ENCODE results near the gene RNF207. TPM values are rescaled to one million over a fixed set of nuclear protein-coding genes. Genes with fewer than 3 reads are reported as not detected.

The RNF207 gene
- total and polyA plus RNA-seq, 4 donors = 11.4 to 32.2 (median 12.9) TPM

- 91% methylated on average over 14 of the region's 15 CpGs for WGBS (ENCODE audit: insufficient coverage)
- H3K27ac ChIP-seq (ENCODE audit: low read depth, low read length) = no peak overlapping the region
Observed at GRCh38 chr1:6224718-6225117, 18.8 kb downstream of the RNF207 start.

GRCh38 chr1:6225651-6226050 is 19.7 kb downstream of the RNF207 start:
- H3K27ac ChIP-seq (ENCODE audit: low read depth, low read length) = no peak overlapping the region
- no peaks in the 10 kb centered on the region for H3K9me3 ChIP-seq (ENCODE audit: control insufficient read depth, insufficient read depth, low read length)
- no peaks in the 10 kb centered on the region for H3K27me3 ChIP-seq (ENCODE audit: control insufficient read depth, insufficient read depth, low read length)
- H3K36me3 ChIP-seq (ENCODE audit: control insufficient read depth, insufficient read depth, low read length) = peaks cover 88% of the 10 kb centered on the region
- WGBS (ENCODE audit: insufficient coverage) = 91% methylated on average over 8 of the region's 8 CpGs
- H3K4me3 ChIP-seq (ENCODE audit: low read depth, low read length) = no peak overlapping the region
- DNase-seq (ENCODE audit: low read depth in 4 of 6, low spot score in 6 of 6) = no peak
- no peaks in the 10 kb centered on the region for H3K4me1 ChIP-seq (ENCODE audit: control insufficient read depth, insufficient read depth, low read length)

More at GRCh38 chr1:6224718-6225117, 18.8 kb downstream of the RNF207 start:
- no peak overlapping the region for H3K4me3 ChIP-seq (ENCODE audit: low read depth, low read length)
- peaks cover 84% of the 10 kb centered on the region for H3K36me3 ChIP-seq (ENCODE audit: control insufficient read depth, insufficient read depth, low read length)
- no peaks in the 10 kb centered on the region for H3K9me3 ChIP-seq (ENCODE audit: control insufficient read depth, insufficient read depth, low read length)
- H3K4me1 ChIP-seq (ENCODE audit: control insufficient read depth, insufficient read depth, low read length) = no peaks in the 10 kb centered on the region
- H3K27me3 ChIP-seq (ENCODE audit: control insufficient read depth, insufficient read depth, low read length) = no peaks in the 10 kb centered on the region
- no peak for DNase-seq (ENCODE audit: low read depth in 4 of 6, low spot score in 6 of 6)

GRCh38 chr1:6233376-6233775 is 27.5 kb downstream of the RNF207 start:
- no peak overlapping the region for H3K4me3 ChIP-seq (ENCODE audit: low read depth, low read length)
- WGBS (ENCODE audit: insufficient coverage) = 80% methylated on average over 1 of the region's 1 CpG
- H3K4me1 ChIP-seq (ENCODE audit: control insufficient read depth, insufficient read depth, low read length) = peaks cover 17% of the 10 kb centered on the region
- H3K27ac ChIP-seq (ENCODE audit: low read depth, low read length) = no peak overlapping the region
- no peaks in the 10 kb centered on the region for H3K9me3 ChIP-seq (ENCODE audit: control insufficient read depth, insufficient read depth, low read length)
- no peak for DNase-seq (ENCODE audit: low read depth in 4 of 6, low spot score in 6 of 6)
- H3K36me3 ChIP-seq (ENCODE audit: control insufficient read depth, insufficient read depth, low read length) = peaks cover 47% of the 10 kb centered on the region
- H3K27me3 ChIP-seq (ENCODE audit: control insufficient read depth, insufficient read depth, low read length) = no peaks in the 10 kb centered on the region

GRCh38 chr1:6234502-6235295 is 28.8 kb downstream of the RNF207 start:
- Histone ChIP-seq H3K9me3 (ENCODE audit: control insufficient read depth, insufficient read depth, low read length) (no peaks in the 10 kb centered on the region), H3K4me1 (ENCODE audit: control insufficient read depth, insufficient read depth, low read length) (peaks cover 26% of the 10 kb centered on the region), H3K27me3 (ENCODE audit: control insufficient read depth, insufficient read depth, low read length) (peaks cover 6% of the 10 kb centered on the region), H3K27ac (ENCODE audit: low read depth, low read length) (no peak overlapping the region), H3K36me3 (ENCODE audit: control insufficient read depth, insufficient read depth, low read length) (peaks cover 34% of the 10 kb centered on the region), H3K4me3 (ENCODE audit: low read depth, low read length) (peak overlapping the region; percentile 64)
- DNase-seq (ENCODE audit: low read depth in 4 of 6, low spot score in 6 of 6) = no peak
- WGBS (ENCODE audit: insufficient coverage) = 44% methylated on average over 19 of the region's 20 CpGs

- Histone ChIP-seq H3K27ac (ENCODE audit: low read depth, low read length) (no peak overlapping the region), H3K27me3 (ENCODE audit: control insufficient read depth, insufficient read depth, low read length) (peaks cover 12% of the 10 kb centered on the region), H3K36me3 (ENCODE audit: control insufficient read depth, insufficient read depth, low read length) (peaks cover 28% of the 10 kb centered on the region), H3K4me1 (ENCODE audit: control insufficient read depth, insufficient read depth, low read length) (peaks cover 32% of the 10 kb centered on the region), H3K9me3 (ENCODE audit: control insufficient read depth, insufficient read depth, low read length) (no peaks in the 10 kb centered on the region), H3K4me3 (ENCODE audit: low read depth, low read length) (peak overlapping the region; percentile 64)
- DNase-seq (ENCODE audit: low read depth in 4 of 6, low spot score in 6 of 6) = peak in 1 of 6 donors; percentile 26
- WGBS (ENCODE audit: insufficient coverage) = 0% methylated on average over 29 of the region's 30 CpGs
Observed at GRCh38 chr1:6235296-6235677, 29.4 kb downstream of the RNF207 start.

- Histone ChIP-seq H3K4me3 (ENCODE audit: low read depth, low read length) (no peak overlapping the region), H3K9me3 (ENCODE audit: control insufficient read depth, insufficient read depth, low read length) (no peaks in the 10 kb centered on the region), H3K36me3 (ENCODE audit: control insufficient read depth, insufficient read depth, low read length) (peaks cover 16% of the 10 kb centered on the region), H3K4me1 (ENCODE audit: control insufficient read depth, insufficient read depth, low read length) (peaks cover 46% of the 10 kb centered on the region), H3K27ac (ENCODE audit: low read depth, low read length) (no peak overlapping the region), H3K27me3 (ENCODE audit: control insufficient read depth, insufficient read depth, low read length) (peaks cover 30% of the 10 kb centered on the region)
- DNase-seq (ENCODE audit: low read depth in 4 of 6, low spot score in 6 of 6) = no peak
- 100% methylated on average over 3 of the region's 4 CpGs for WGBS (ENCODE audit: insufficient coverage)
Observed at GRCh38 chr1:6237093-6237492, 31.2 kb downstream of the RNF207 start.

GRCh38 chr1:6239213-6239752 is 33.4 kb downstream of the RNF207 start:
- 12% methylated on average over 3 of the region's 7 CpGs for WGBS (ENCODE audit: insufficient coverage)
- no peaks in the 10 kb centered on the region for H3K36me3 ChIP-seq (ENCODE audit: control insufficient read depth, insufficient read depth, low read length)
- no peaks in the 10 kb centered on the region for H3K9me3 ChIP-seq (ENCODE audit: control insufficient read depth, insufficient read depth, low read length)
- H3K27ac ChIP-seq (ENCODE audit: low read depth, low read length) = no peak overlapping the region
- H3K27me3 ChIP-seq (ENCODE audit: control insufficient read depth, insufficient read depth, low read length) = peaks cover 47% of the 10 kb centered on the region
- DNase-seq (ENCODE audit: low read depth in 4 of 6, low spot score in 6 of 6) = no peak
- no peak overlapping the region for H3K4me3 ChIP-seq (ENCODE audit: low read depth, low read length)
- H3K4me1 ChIP-seq (ENCODE audit: control insufficient read depth, insufficient read depth, low read length) = peaks cover 62% of the 10 kb centered on the region

- WGBS (ENCODE audit: insufficient coverage) = 44% methylated on average over 16 of the region's 17 CpGs
- Histone ChIP-seq H3K27me3 (ENCODE audit: control insufficient read depth, insufficient read depth, low read length) (peaks cover 54% of the 10 kb centered on the region), H3K4me1 (ENCODE audit: control insufficient read depth, insufficient read depth, low read length) (peaks cover 59% of the 10 kb centered on the region), H3K9me3 (ENCODE audit: control insufficient read depth, insufficient read depth, low read length) (no peaks in the 10 kb centered on the region), H3K4me3 (ENCODE audit: low read depth, low read length) (no peak overlapping the region), H3K36me3 (ENCODE audit: control insufficient read depth, insufficient read depth, low read length) (no peaks in the 10 kb centered on the region), H3K27ac (ENCODE audit: low read depth, low read length) (no peak overlapping the region)
- DNase-seq (ENCODE audit: low read depth in 4 of 6, low spot score in 6 of 6) = peak in 1 of 6 donors; percentile 38
Observed at GRCh38 chr1:6239950-6240768, 34.2 kb downstream of the RNF207 start.

GRCh38 chr1:6241107-6241886 is 35.4 kb downstream of the RNF207 start:
- 26% methylated on average over 23 of the region's 33 CpGs for WGBS (ENCODE audit: insufficient coverage)
- H3K36me3 ChIP-seq (ENCODE audit: control insufficient read depth, insufficient read depth, low read length) = no peaks in the 10 kb centered on the region
- peaks cover 63% of the 10 kb centered on the region for H3K27me3 ChIP-seq (ENCODE audit: control insufficient read depth, insufficient read depth, low read length)
- H3K9me3 ChIP-seq (ENCODE audit: control insufficient read depth, insufficient read depth, low read length) = no peaks in the 10 kb centered on the region
- no peak for DNase-seq (ENCODE audit: low read depth in 4 of 6, low spot score in 6 of 6)
- no peak overlapping the region for H3K4me3 ChIP-seq (ENCODE audit: low read depth, low read length)
- H3K27ac ChIP-seq (ENCODE audit: low read depth, low read length) = no peak overlapping the region
- peaks cover 64% of the 10 kb centered on the region for H3K4me1 ChIP-seq (ENCODE audit: control insufficient read depth, insufficient read depth, low read length)
